ENCODE data around the gene ELL2.

DNA sequence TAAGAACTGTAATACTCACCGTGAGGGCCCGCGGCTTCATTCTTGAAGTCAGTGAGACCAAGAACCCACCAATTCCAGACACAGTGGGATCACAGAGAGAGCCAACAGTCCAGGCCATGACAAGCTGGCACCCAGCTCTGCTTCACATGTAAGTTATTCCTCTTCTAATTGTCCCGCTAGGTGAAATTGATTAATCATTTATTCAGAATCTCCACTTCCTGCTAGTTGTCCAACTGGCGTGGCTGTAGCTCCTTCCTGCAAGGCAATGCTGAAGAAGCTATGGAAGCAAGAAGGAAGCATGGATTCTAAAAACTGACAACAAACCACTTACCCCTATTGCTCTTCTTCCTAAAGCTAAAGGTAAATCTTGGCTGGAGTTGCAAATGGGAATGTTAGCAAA, 109.1 kb downstream of the ELL2 start:
- TF ChIP-seq, protein P1, sequence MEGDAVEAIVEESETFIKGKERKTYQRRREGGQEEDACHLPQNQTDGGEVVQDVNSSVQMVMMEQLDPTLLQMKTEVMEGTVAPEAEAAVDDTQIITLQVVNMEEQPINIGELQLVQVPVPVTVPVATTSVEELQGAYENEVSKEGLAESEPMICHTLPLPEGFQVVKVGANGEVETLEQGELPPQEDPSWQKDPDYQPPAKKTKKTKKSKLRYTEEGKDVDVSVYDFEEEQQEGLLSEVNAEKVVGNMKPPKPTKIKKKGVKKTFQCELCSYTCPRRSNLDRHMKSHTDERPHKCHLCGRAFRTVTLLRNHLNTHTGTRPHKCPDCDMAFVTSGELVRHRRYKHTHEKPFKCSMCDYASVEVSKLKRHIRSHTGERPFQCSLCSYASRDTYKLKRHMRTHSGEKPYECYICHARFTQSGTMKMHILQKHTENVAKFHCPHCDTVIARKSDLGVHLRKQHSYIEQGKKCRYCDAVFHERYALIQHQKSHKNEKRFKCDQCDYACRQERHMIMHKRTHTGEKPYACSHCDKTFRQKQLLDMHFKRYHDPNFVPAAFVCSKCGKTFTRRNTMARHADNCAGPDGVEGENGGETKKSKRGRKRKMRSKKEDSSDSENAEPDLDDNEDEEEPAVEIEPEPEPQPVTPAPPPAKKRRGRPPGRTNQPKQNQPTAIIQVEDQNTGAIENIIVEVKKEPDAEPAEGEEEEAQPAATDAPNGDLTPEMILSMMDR (IDR thresholded peaks at IDR 0.05; ENCODE audit: low read depth, low read length), result no peak
- TF ChIP-seq POLR2A (IDR thresholded peaks at IDR 0.05; ENCODE audit: extremely low read depth, insufficient read length), result no peak

Data from NB4 (cell line).